NK-92 (cell line): ENCODE results near the gene ME3.

Source experiments
- DNase-seq: peaks from one replicate; lab custom pipeline; 2025; ENCODE audit not compliant: unreplicated experiment; lab: John Stamatoyannopoulos, UW

Gene ME3

DNA sequence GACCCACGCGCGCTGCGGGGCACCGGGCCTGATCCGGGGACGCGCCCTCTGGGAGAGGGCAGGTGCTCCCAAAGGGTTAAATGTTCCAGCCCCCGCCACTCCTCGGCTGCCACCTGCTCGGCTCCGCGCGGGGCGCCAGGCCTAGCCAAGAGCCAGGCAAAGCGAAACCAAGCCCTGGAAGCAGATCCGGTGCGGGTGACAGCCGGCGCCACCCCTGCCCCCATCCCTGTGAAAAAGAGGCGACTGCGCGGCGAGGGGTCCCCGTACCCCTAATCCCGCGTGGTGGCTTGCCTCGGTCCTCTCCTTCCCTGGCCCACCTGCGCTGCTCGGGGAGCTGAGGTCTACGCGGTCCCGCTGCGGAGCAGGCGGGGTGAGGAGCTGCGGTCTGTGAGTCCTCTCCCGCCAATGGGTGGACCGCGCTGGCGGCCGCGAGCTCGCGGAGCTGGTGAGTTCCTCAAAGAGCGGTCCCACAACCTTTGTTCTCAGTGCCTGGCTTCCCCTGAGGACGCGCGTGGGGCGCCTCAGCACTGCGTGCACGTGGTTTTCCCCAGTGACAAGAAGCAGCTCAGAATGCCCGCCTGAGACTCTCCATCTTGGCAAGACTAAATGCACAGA, at the start of gene ME3:
Gene ME3, minus strand, starts transcription at position 610 of the 615 bp plus-strand sequence.
- no peak for DNase-seq

- DNase-seq, result no peak
Observed at GRCh38 chr11:86722006-86722405, 49.6 kb upstream of the ME3 start.

- DNase-seq, result no peak
Observed at GRCh38 chr11:86720546-86720945, 48.1 kb upstream of the ME3 start.

GRCh38 chr11:86719781-86720463, 47.5 kb upstream of the ME3 start:
- no peak for DNase-seq

GRCh38 chr11:86718999-86719398, 46.6 kb upstream of the ME3 start:
- no peak for DNase-seq

DNA sequence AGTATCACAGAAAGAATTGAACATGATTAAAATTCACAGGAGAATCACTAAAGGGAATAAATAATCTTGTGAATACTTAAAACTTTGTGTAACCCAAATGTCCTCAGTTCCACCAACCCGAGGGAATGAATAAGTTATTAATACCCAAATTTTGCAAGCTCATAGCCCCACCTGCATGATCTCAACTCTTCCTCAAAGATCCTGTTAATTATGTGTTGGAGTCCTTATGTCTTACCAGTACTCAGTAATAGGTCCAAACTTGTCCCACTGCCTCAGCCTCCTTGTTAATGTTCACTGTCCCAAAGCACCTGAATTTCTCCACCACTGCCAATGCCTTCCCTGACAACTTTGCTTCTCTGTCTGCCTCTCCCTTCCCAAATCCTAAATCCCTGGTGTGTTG, 46.1 kb upstream of the ME3 start:
- no peak for DNase-seq

- DNase-seq, result no peak
Observed at GRCh38 chr11:86717817-86718501, 45.5 kb upstream of the ME3 start.

- no peak for DNase-seq
Observed at GRCh38 chr11:86715611-86716010, 43.2 kb upstream of the ME3 start.

DNA sequence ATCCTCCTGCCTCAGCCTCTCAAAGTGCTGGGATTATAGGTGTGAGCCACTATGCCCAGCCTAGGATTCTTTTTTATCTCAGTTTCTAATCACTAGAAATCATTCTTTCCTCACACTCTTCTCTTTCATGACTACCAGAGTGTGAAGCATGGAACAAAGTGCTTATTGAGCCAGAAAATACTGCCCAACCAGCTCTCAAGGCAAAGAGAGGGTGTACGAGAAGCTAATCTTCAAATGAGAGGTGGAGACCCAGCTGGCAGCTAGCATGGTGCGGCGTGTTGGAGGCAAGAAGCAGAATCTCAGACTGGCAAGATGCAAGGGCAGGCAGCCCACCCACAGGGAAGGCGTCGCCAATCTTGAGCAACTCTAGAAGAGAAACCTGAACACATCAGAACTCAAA, 41.1 kb upstream of the ME3 start:
- DNase-seq, result no peak

DNA sequence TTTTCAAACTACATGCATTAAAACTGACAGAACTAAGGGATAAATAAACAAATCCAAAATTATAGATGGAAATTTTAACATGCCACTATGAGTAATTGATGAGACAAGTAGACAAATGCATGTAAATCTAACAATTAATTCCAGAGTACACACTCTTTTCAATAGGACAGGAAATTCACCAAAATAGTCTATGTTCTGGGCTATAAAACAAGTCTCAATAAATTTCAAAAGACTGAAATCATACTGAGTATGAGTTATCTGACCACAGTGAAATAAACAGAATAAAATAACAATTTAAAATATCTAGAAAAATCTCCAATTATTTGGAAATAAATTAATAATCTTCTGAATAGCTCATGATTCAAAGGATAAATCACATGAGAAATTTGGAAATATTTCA, 38.5 kb upstream of the ME3 start:
- no peak for DNase-seq

GRCh38 chr11:86708669-86709068, 36.3 kb upstream of the ME3 start:
- no peak for DNase-seq

GRCh38 chr11:86706338-86707131, 34.1 kb upstream of the ME3 start:
- DNase-seq, result no peak

GRCh38 chr11:86704710-86705109, 32.3 kb upstream of the ME3 start:
- no peak for DNase-seq

DNA sequence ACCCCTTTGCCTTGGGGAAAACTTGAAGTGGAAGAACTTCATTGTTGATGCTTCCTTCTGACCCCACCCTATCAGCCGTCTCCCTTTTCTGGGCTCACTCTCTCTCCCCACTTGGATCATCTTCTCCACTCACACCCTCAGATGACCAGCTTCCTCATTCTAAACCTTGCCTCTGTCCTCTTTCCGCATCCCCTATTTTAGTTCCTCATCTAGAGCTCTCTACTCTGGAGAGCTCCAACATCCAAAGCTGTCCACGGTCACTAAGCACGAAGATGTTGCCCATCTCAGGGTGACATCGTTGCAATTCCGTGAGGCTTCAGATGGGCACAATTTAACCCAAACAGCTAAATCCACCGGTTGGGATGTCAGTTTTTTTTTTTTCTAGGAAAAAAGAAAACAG, 31.6 kb upstream of the ME3 start:
- no peak for DNase-seq

DNA sequence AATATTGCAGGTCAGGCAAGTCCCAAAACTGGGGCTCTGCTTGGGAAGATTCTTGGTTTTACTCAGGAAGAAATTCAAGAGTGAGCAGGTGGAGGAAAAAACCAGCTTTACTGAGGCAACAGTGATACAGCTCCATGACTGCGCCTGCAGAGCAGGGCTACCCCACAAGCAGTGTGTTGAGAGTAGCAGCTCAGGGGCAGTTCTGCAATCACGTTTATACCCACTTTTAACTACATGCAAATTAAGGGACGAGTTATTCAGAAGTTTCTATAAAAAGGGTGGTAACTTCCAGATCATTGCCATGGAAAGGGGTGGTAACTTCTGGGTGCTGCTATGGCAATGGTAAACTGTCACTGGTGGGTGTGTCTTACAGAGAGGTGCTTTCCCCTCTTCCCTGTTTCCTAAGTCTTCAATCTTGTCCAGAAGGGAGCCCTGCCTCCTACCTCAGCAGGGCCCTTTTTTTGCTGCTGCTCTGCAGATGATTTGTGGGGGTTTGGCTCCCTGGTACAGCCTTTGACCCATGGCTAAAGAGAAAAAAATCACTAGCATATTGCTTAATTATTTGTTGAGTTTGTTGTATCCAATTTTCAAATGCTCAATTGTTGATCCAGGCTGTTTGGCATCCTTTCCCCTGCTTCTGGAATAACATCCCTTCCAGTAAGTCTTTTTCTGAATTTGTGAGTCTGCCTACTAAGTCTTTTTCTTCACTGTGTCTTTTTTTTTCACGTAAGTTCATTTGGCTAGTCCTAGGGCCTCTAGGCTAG, 30.0 kb upstream of the ME3 start:
- DNase-seq, result no peak

GRCh38 chr11:86699040-86699791, 26.8 kb upstream of the ME3 start:
- DNase-seq, result no peak

DNA sequence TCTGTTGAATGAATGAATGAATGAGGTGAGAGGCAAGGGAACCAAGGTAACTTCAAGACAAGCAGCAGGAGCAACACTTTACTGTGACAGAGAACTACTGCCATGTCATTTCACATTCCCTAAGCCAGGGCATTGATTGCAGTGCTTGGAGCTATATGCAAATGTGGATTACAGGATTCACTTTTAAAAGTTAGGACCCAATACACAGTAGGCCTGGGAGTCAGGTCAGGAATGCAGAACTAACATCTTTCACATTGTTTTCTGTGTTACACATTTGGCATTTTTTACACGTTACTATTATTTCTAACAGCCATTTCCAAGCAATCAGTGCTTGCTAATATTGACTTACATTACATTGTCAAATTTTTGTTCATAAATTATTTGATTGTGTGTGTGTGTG, 26.2 kb upstream of the ME3 start:
- DNase-seq, result no peak

GRCh38 chr11:86696451-86696850, 24.0 kb upstream of the ME3 start:
- no peak for DNase-seq

DNA sequence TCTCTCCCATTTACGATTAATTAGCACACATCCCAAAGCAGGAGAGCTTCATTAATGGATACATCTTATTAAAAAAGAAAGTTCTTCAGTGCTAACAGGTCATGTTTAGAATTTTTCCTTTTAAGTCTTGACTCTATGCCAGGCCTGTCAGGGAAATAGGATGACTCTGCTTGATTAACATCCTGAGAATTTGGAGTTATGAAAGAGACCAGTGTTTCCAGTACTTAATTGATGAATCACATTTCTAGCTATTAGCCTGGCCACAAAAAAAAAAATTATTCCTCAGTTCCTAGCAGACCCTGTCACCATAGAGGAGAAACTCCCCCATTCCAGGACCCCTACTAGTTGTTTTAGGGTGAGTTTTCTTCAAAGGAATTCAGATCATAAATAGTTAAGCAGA, 23.6 kb upstream of the ME3 start:
- no peak for DNase-seq

DNA sequence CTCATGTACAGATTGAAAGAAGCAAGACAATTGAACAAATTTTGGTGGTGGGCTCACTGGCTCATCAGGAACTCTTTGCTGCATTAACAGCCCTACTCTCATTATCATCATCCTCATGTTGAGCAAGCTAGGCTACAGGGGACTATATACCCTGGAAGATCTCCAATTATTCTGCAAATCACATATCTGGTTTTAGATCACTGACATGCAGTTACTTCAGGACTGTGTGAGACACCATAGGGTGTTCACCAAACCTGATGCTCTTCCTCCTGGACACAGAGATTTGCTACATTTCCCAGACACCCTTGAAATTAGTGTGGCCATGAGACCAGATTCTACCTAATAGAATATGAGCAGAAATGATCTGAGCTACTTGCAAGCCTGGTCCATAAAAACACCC, 23.0 kb upstream of the ME3 start:
- no peak for DNase-seq
